Dedifferentiated amniotic fluid mesenchymal stem cell (primary cell): ENCODE measurements around the gene CCDC110.
"Not testable (repeated sequence)": the region's sequence is repeated elsewhere in the genome, so short reads cannot be mapped to it uniquely, and the experiment has no call there.

Experiments
- DNase-seq: peaks from one replicate; pipeline ENCODE4 v3.0.0-alpha.2; 2016; ENCODE audit errors: extremely low spot score

CCDC110 gene

GRCh38 chr4:185471235-185472102 is at the start of gene CCDC110:
CCDC110 (minus strand) TSS chr4:185471733; CDS start chr4:185471683, 50 bp downstream.
- peak; percentile 98 for DNase-seq

DNA sequence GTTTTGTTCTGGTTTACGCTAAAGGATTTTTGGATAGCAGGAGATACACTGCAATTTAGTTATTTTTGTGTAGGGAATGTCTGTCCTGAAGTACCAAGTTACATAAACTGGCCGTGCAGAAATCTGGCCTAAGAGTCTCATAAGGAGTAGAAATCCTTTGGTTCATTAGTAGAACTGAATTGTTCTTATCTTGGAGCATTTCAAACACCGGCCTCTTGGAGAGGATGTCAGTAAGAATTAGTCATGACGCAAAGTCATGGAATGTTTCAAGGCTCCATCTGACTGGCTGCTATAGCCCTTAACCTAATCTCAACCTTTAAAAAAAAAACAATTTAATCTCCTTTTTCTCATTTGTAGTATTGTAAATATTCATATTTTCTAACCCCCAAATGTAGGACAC is 48.6 kb upstream of the CCDC110 start:
- no peak for DNase-seq

GRCh38 chr4:185518494-185518893 is 47.0 kb upstream of the CCDC110 start:
- DNase-seq = no peak

DNA sequence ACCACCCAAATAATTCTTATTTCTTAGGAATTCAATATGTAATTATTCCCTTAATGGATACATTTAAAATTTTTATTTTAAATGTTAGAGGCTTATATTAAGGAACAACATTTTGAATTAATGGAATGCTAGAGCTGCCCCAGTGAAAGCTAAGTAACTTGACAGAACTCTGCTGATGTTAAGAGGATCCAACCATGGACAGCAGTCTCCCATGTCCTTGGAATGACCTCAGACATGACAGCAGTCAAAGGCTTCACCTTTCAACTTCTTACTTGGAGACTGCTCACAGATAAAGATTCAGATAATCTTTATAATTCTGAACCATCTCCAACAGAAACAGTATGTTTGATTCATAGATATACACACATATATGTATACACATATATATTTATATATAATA is 46.5 kb upstream of the CCDC110 start:
- DNase-seq = no peak

DNA sequence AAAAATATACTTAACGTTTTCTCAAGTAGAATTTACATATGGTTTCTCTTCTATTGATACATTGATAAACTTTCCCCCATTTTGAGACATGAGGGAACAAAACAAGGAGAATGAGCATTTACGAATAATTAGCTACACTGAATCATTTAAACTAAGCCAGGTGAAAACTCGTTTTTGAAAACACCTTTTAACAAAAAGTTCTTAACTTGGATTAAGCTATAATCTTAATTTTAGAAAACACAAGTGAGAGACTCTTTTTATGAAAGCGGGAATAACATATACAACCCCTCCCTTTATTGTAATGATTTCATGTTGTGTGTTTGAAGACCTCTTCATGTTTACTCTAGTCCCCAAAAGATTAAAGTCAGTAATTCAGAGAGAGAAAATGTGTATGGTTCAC is 43.7 kb upstream of the CCDC110 start:
- no peak for DNase-seq

- no peak for DNase-seq
These were observed 42.7 kb upstream of the CCDC110 start for GRCh38 chr4:185514182-185514697.

DNA sequence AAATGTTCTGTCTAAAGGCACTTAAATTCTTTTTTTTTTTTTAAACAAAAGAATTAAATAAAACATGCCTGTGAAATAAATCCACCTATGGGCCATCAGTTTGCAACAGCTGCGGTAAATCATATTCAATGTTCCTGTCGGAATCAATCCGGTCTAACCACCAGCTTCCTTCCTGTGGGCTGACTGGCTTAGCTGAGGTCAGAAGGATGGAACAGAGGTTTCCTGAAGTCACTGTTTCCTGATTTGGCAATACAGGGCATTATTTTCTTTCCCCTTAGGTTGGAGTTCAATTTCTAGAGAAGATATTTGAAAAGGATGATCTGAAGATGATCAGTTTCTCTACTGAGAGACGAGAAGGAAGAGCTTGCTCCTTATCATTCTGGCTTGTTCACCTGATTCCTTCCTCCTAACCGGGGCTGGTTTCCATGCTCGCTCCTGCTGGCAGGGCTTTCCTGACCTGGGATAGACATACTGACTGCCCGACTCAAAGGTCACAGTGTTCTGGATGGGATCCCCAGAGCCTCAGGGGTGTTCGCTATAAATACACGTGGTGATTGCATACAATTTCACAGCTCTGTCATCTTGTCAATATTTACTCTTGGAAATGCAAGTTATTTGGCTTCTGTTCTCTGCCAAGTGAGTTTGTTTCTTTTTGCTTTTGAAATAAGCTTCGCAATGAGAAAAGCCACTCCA is 42.1 kb upstream of the CCDC110 start:
- DNase-seq = no peak

GRCh38 chr4:185512516-185512915 is 41.0 kb upstream of the CCDC110 start:
- DNase-seq = peak; percentile 32

DNA sequence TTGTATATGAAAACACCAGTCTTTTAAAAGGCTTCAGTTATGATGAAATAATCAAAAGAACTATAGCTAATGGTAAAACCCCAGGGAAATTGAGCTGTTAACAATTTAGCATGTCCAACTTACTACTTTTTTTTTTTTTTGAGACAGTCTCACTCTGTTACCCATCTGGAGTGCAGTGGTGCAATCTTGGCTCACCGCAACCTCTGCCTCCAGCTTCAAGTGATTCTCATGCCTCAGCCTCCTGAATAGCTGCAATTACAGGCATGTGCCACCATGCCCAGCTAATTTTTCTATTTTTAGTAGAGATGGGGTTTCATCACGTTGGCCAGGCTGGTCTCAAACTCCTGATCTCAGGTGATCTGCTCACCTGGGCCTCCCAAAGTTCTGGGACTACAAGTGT is 39.7 kb upstream of the CCDC110 start:
- not testable (repeated sequence) for DNase-seq

DNA sequence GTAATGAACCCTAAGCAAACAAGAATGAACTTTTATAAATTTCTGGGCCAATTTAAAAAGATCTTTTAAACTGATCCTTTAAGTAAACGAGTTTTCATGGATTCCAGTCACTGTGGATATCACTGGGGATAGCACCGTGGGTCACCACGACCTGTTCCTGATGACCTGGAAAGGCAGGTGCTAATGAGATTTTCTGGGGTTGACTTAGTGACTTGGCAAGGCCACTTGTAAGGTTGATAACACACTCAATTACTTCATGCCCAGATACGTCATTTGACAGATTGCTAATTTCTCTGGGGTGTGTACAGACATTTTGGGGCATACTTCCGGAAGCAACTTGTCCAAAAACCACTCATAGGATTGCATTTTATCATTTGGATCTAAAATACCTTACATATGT is 39.3 kb upstream of the CCDC110 start:
- no peak for DNase-seq

- DNase-seq = no peak
These were observed 36.6 kb upstream of the CCDC110 start for GRCh38 chr4:185508181-185508580.

DNA sequence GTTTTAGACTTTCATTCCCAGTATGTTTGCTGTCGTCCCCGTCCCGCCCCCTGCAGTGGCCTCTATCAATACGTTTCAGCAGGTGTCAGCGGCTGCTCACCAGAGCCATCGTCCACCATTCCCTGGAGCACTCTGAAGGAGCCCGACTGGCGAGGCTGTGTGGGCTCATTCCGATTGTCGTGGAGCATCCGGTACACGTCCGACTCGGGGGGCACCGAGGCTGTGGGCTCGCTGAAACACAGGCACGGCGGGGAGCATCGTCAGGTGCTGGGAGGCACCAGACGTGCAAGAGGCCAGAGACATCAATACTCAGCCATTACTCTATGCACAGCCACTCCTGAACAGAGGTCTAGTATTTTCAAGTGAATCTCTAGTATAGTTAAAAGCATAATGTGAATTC is 34.9 kb upstream of the CCDC110 start:
- no peak for DNase-seq

DNA sequence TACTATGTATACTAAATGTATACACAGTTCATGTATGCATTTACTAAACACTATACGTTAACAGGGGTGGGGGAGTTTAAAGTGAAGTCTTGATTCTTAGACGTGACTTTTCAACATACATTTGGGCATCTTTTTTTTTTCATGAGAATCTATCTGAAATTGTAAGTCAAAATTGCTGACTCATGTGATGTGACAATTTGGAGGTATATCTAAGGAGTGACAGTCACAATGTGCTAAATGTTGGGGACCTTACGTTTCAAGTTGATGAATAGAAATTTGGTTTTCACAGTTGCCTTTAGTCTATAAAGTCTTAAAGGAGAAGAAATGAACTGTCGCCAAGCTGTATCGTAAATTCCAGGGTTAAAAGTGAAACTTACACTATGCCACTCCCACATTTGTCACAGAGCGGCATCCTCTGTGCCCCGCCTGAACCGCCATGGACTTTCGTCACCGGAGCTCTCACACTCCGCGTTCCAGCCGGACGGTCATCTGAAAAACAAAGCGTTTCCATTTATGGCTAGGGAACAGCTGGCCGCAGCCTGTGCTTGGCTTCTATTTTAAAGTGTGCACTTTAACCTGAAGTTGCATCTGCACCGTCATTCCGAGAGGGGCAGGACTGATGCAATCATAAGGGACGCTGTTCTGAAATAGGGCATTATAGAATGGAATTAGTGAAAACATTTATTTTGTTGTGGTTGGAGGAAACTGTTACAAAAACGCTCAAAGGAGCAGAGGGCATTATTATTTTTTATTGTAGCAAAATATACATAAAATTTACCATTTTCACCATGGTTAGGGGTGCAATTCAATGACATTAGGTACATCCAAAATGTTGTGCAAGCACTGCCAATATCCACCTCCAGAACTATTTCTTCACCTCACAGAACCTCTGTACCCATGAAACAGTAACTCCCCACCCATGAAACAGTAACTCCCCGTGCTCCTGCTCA is 32.8 kb upstream of the CCDC110 start:
- DNase-seq = no peak

- no peak for DNase-seq
These were observed 30.9 kb upstream of the CCDC110 start for GRCh38 chr4:185502386-185502785.

DNA sequence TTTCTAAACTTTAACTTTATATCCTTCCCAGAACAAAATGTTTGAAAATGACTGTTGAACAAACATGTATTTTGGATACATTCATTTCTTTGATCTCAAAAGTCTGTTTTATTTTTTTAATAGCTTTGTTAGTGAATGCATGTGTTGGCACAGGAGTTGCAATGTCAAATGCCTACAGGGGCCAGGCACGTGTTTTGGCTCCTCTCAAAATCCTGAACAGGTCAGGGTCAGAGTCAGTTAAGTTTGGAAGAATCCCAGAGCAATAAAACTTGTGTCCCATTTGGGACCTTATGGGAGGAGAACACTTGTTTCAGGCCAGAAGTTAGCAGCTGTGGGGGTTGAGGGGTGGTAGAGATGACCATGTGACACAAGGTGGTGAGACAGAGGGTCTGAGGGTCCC is 29.0 kb upstream of the CCDC110 start:
- no peak for DNase-seq

- no peak for DNase-seq
These were observed 28.5 kb upstream of the CCDC110 start for GRCh38 chr4:185500035-185500434.

- no peak for DNase-seq
These were observed 17.1 kb upstream of the CCDC110 start for GRCh38 chr4:185488650-185489049.

DNA sequence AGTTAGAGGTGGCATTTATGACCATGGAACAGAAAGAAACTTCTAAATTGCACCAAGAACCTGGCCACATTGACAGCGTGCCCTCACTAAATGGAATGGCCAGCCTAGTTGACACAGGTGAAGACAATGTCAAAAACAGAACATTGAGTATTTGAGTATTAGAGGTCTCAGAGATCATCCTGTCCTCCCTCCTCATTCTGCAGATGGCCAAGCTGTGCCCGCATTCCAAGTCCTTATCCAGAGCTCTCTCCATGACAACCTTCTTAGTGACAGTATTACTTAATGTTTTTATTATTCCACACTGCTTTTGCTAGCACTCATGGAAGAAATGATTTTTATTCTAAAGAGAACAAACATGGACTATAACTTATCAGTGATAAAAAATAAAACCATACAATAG is 9.9 kb upstream of the CCDC110 start:
- no peak for DNase-seq

DNA sequence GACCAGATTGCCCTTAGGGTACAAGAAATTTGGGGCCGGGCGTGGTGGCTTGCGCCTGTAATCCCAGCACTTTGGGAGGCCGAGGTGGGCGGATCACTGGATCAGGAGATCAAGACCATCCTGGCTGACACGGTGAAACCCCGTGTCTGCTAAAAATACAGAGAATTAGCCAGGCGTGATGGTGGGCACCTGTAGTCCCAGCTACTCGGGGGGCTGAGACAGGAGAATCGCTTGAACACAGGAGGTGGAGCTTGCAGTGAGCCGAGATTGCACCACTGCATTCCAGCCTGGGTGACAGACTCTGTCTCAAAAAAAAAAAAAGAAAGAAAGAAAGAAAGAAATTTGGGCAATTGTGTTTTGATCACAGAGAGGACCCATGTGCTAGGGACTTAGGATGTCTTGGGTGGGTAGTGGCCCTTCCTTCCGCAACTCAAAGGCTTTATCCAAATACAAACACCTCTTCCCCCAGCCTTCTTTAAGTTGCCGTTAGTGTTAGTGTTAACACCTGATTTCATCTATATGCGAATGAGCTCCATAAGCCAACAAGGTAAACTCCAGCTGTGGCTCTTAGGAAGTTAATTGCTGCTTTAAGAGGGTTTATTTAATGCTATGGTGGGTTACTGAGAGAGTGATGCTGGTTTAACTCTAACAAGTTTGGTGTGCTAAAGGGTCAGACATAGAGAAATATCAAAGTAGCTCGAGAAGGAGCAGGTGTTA is 8.6 kb upstream of the CCDC110 start:
- no peak for DNase-seq

- DNase-seq = no peak
These were observed 8.0 kb upstream of the CCDC110 start for GRCh38 chr4:185479507-185479971.

DNA sequence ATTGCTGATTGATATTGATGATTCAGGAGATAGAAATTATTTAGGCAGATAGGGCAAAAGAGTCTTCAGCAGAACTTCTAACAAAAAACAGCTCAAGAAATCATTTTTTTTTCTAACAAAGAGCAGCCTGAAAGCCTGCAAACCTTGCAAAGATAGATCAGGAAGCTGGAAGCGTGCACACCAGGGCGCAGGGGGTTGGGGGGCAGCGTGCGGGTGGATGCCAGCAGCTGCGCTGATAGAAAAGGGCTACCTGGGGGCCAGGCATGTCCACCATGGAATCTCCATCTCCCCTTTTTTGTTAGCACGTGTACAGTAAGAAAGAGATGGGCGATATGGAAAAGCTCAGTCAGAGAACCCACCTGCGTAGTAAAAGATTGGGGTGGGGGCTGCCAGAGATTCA is 1.7 kb upstream of the CCDC110 start:
- no peak for DNase-seq
